Neutrophil (primary cell): ENCODE measurements around the gene ANTKMT.

Source experiments
- H3K27ac ChIP-seq: fragments of 200-600 bp; sonication (generic); 2 replicates; pipeline ENCODE4 v1.5.1; 2016; ENCODE audit warnings: mild to moderate bottlenecking, moderate library complexity
- H3K27me3 ChIP-seq: fragments of 200-600 bp; sonication (generic); 2 replicates; pipeline ENCODE4 v1.6.0; 2016; ENCODE audit warnings: mild to moderate bottlenecking
- H3K36me3 ChIP-seq: fragments of 200-600 bp; sonication (generic); 2 replicates; pipeline ENCODE4 v1.5.1; 2017
- H3K4me1 ChIP-seq, 2 experiments: fragments of 200-600 bp in 1 of 2; sonication (generic) in 1 of 2; 1 replicate in 1 of 2; 2 replicates in 1 of 2; pipeline versions ENCODE4 v1.5.1 to v1.6.1; 2013 to 2016; ENCODE audit warnings: low read depth in 1 of 2, low read length in 1 of 2, mild to moderate bottlenecking in 1 of 2, moderate library complexity in 1 of 2; ENCODE audit not compliant: control insufficient read depth in 1 of 2, insufficient read depth in 1 of 2
- H3K4me3 ChIP-seq, 2 experiments: fragments of 200-600 bp in 1 of 2; sonication (generic) in 1 of 2; 1 replicate in 1 of 2; 2 replicates in 1 of 2; pipeline ENCODE4 v1.5.1; 2013 to 2016; ENCODE audit warnings: low read depth in 1 of 2, low read length in 1 of 2, mild to moderate bottlenecking in 1 of 2, moderate library complexity in 1 of 2
- H3K9me3 ChIP-seq: fragments of 200-600 bp; sonication (generic); 2 replicates; pipeline ENCODE4 v1.5.1; 2016
- CTCF ChIP-seq: fragments of 200-600 bp; sonication (generic); IDR thresholded peaks from 2 replicates; pipeline ENCODE4 v1.5.1; 2016; ENCODE audit warnings: antibody characterized with exemption

Gene ANTKMT

GRCh38 chr16:759110-759910, 38.4 kb downstream of the ANTKMT start:
- no peak overlapping the region for H3K4me3 ChIP-seq
- no peaks in the 10 kb centered on the region for H3K9me3 ChIP-seq
- no peak overlapping the region for H3K27ac ChIP-seq
- H3K4me1 ChIP-seq: peaks cover 4 to 14% of the 10 kb centered on the region in 2 experiments
- H3K27me3 ChIP-seq: peaks cover 3% of the 10 kb centered on the region
- TF ChIP-seq CTCF: no peak
- no peaks in the 10 kb centered on the region for H3K36me3 ChIP-seq

DNA sequence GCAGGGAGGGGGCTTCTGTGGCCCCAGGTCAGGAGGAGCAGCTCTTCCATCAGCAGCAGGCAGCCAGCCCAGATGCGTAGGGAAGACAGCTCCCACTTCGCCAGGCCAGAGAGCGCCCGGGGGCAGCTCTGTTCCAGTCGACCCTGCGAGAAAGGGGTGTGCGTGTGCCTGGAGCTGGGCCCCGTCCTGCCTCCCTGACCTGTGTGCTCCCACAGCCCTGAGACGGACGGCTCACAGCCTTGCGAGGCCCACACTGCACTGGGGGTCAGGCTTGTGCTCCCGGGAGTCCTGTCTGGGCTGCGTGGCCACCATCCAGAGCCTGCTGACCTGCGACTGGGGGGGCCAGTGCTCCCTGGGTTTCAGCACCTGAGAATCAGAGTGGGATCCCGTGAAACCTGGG, 39.1 kb downstream of the ANTKMT start:
- Histone ChIP-seq H3K36me3 (no peaks in the 10 kb centered on the region), H3K4me3 (no peak overlapping the region), H3K4me1 (peaks cover 0 to 6% of the 10 kb centered on the region in 2 experiments), H3K9me3 (no peaks in the 10 kb centered on the region), H3K27ac (no peak overlapping the region), H3K27me3 (peaks cover 3% of the 10 kb centered on the region)
- TF ChIP-seq CTCF: no peak

GRCh38 chr16:760545-761343, 39.8 kb downstream of the ANTKMT start, which contains the start of gene MSLN:
Gene MSLN (plus strand): TSS chr16:760734. CDS start chr16:762681, 1,947 bp downstream.
- H3K27ac ChIP-seq: no peak within 1 kb of the TSS
- H3K4me1 ChIP-seq: peaks cover 0 to 3% of the 10 kb centered on the region in 2 experiments
- peaks cover 2% of the 10 kb centered on the region for H3K27me3 ChIP-seq
- H3K9me3 ChIP-seq: no peaks in the 10 kb centered on the region
- no peak for TF ChIP-seq CTCF
- H3K4me3 ChIP-seq: no peak within 1 kb of the TSS
- no peaks in the 10 kb centered on the region for H3K36me3 ChIP-seq

GRCh38 chr16:761625-762513, 40.9 kb downstream of the ANTKMT start:
- peaks cover 0 to 3% of the 10 kb centered on the region in 2 experiments for H3K4me1 ChIP-seq
- TF ChIP-seq CTCF: no peak
- H3K36me3 ChIP-seq: no peaks in the 10 kb centered on the region
- no peaks in the 10 kb centered on the region for H3K9me3 ChIP-seq
- H3K27ac ChIP-seq: no peak overlapping the region
- no peaks in the 10 kb centered on the region for H3K27me3 ChIP-seq
- no peak overlapping the region for H3K4me3 ChIP-seq

DNA sequence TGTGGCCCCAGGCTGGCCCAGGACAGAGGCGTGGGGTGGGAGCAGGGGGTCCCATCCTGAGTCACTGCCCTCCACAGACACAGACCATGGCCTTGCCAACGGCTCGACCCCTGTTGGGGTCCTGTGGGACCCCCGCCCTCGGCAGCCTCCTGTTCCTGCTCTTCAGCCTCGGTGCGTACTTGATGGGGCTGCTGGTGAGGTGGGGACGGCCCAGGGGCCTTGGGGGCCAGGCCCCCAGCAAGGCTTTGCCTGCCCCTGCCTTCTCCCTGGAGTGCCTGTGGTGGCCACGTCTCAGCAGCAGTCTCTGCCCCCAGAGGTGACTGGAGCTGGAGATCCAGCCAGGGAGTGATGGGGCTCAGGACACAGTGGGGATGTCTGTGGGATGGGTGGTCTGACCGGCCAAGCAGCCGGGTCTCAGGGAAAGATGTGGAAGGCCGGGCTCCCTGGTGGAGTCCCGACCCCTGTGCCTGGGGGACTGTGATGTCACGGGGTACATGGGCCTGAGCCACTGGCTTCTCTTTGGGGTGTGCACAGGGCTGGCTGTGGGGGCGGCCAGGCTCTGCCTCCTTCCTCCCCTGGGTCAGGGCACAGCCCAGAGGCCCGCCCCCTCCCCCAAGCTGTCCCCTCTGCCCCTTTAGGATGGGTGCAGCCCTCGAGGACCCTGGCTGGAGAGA, 41.8 kb downstream of the ANTKMT start:
- Histone ChIP-seq H3K4me1 (no peaks in the 10 kb centered on the region), H3K9me3 (no peaks in the 10 kb centered on the region), H3K4me3 (no peak overlapping the region), H3K27me3 (no peaks in the 10 kb centered on the region), H3K36me3 (no peaks in the 10 kb centered on the region), H3K27ac (no peak overlapping the region)
- no peak for TF ChIP-seq CTCF
